ENCODE measurements around the gene USP46. TPM values are rescaled to one million over a fixed set of nuclear protein-coding genes. Genes with fewer than 3 reads are reported as not detected.

The USP46 gene
- total and polyA plus RNA-seq, 2 of the 13 experiments (the other 11 are each of a cell fraction or from before 2014, with no cell fraction given) = 4.7 to 17.4 TPM

DNA sequence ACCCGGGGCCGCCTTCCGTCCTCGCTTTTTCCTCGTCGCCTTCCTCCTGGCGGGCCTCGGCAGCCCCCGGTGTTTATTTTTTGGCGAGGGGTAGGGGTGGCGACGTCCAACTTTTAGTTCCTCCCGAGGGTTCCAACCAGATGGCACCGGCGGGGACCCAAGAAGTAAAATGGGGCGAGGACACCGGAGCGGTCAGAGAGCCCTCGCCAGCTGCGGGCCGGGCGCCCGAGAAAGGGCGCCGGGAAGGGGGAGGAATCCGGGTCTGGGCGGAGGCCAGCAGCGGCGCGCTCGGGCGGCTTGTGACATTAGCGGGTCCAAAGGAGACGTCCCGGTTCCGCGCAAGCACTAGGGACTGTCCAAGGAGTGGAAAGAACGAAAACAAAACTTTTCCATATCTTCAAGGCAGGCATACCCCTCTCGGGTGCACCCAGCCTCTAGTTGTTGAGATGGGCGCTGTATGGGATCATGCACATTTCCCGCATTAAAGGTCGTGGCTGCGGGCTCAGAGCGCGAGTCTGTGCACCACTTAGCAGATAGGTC lies 691 bp upstream of the USP46 start (continued):
- TF ChIP-seq, protein P1, sequence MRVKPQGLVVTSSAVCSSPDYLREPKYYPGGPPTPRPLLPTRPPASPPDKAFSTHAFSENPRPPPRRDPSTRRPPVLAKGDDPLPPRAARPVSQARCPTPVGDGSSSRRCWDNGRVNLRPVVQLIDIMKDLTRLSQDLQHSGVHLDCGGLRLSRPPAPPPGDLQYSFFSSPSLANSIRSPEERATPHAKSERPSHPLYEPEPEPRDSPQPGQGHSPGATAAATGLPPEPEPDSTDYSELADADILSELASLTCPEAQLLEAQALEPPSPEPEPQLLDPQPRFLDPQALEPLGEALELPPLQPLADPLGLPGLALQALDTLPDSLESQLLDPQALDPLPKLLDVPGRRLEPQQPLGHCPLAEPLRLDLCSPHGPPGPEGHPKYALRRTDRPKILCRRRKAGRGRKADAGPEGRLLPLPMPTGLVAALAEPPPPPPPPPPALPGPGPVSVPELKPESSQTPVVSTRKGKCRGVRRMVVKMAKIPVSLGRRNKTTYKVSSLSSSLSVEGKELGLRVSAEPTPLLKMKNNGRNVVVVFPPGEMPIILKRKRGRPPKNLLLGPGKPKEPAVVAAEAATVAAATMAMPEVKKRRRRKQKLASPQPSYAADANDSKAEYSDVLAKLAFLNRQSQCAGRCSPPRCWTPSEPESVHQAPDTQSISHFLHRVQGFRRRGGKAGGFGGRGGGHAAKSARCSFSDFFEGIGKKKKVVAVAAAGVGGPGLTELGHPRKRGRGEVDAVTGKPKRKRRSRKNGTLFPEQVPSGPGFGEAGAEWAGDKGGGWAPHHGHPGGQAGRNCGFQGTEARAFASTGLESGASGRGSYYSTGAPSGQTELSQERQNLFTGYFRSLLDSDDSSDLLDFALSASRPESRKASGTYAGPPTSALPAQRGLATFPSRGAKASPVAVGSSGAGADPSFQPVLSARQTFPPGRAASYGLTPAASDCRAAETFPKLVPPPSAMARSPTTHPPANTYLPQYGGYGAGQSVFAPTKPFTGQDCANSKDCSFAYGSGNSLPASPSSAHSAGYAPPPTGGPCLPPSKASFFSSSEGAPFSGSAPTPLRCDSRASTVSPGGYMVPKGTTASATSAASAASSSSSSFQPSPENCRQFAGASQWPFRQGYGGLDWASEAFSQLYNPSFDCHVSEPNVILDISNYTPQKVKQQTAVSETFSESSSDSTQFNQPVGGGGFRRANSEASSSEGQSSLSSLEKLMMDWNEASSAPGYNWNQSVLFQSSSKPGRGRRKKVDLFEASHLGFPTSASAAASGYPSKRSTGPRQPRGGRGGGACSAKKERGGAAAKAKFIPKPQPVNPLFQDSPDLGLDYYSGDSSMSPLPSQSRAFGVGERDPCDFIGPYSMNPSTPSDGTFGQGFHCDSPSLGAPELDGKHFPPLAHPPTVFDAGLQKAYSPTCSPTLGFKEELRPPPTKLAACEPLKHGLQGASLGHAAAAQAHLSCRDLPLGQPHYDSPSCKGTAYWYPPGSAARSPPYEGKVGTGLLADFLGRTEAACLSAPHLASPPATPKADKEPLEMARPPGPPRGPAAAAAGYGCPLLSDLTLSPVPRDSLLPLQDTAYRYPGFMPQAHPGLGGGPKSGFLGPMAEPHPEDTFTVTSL (CRISPR knock-in tag; IDR thresholded peaks at IDR 0.05; ENCODE audit: borderline replicate concordance) = no peak
- peak; percentile 58; the same call in 1 of the 2 replicates for TF ChIP-seq ZNF800 (CRISPR knock-in tag; IDR thresholded peaks at IDR 0.05)
- TF ChIP-seq CC2D1A (CRISPR knock-in tag; IDR thresholded peaks at IDR 0.05) = no peak
- no peak for TF ChIP-seq ELF4 (CRISPR knock-in tag; IDR thresholded peaks at IDR 0.05; ENCODE audit: borderline replicate concordance)
- no peak for TF ChIP-seq CREM (IDR thresholded peaks at IDR 0.05)
- TF ChIP-seq CREM (CRISPR knock-in tag; IDR thresholded peaks at IDR 0.05) = no peak
- no peak for TF ChIP-seq ZNF83 (CRISPR knock-in tag; IDR thresholded peaks at IDR 0.05; ENCODE audit: borderline replicate concordance)
- TF ChIP-seq FOXM1 (CRISPR knock-in tag; IDR thresholded peaks at IDR 0.05) = no peak
- no peak for TF ChIP-seq HMGA1 (CRISPR knock-in tag; conservative IDR thresholded peaks at IDR 0.05)
- TF ChIP-seq PHF5A (CRISPR knock-in tag; IDR thresholded peaks at IDR 0.05; ENCODE audit: low read depth, unreplicated experiment) = no peak
- TF ChIP-seq POGZ (CRISPR knock-in tag; IDR thresholded peaks at IDR 0.05) = no peak
- TF ChIP-seq CHCHD3 (CRISPR knock-in tag; IDR thresholded peaks at IDR 0.05) = no peak
- no peak for TF ChIP-seq ZSCAN21 (CRISPR knock-in tag; IDR thresholded peaks at IDR 0.05; ENCODE audit: borderline replicate concordance)
- no peak for TF ChIP-seq BATF2 (CRISPR knock-in tag; IDR thresholded peaks at IDR 0.05)
- peak; percentile 56; the same call in 1 of the 2 replicates for TF ChIP-seq KDM5B (CRISPR knock-in tag; IDR thresholded peaks at IDR 0.05; ENCODE audit: borderline replicate concordance)
- TF ChIP-seq ZBTB26 (CRISPR knock-in tag; IDR thresholded peaks at IDR 0.05; ENCODE audit: borderline replicate concordance) = no peak
- TF ChIP-seq ZNF205 (CRISPR knock-in tag; IDR thresholded peaks at IDR 0.05) = no peak
- no peak for TF ChIP-seq ZNF264 (CRISPR knock-in tag; IDR thresholded peaks at IDR 0.05)
- no peak for TF ChIP-seq DPF2 (CRISPR knock-in tag; IDR thresholded peaks at IDR 0.05; ENCODE audit: borderline replicate concordance, low read depth)
- TF ChIP-seq ZNF589 (CRISPR knock-in tag; conservative IDR thresholded peaks at IDR 0.05) = no peak
- TF ChIP-seq CREB1 (IDR thresholded peaks at IDR 0.05) = no peak
- no peak for TF ChIP-seq CREB1 (CRISPR knock-in tag; IDR thresholded peaks at IDR 0.05)
- no peak for TF ChIP-seq SP1 (IDR thresholded peaks at IDR 0.05)
- no peak for TF ChIP-seq SP1 (CRISPR knock-in tag; IDR thresholded peaks at IDR 0.05)

Measured in HepG2 (cell line).